Measurements from ENCODE around the gene CYP4F22.
"Not testable (repeated sequence)": the region's sequence is repeated elsewhere in the genome, so short reads cannot be mapped to it uniquely, and the experiment has no call there.

CYP4F22 gene

DNA sequence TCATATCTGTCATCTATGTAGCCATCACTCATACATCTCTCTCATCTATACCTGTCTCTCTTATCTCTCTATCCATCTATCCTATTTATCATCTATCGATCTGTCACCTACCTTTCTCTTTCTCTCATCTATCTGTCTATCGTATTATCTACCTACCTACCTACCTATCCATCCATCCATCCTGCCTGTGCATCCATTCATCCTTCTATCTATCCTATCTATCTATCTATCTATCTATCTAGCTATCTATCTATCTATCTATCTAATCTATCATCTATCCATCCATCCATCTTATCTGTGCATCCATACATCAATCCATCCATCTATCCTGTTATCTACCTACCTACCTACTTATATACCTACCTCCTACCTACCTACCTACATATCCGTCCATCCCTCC is 62.1 kb downstream of the CYP4F22 start:
- DNase-seq: no peak

DNA sequence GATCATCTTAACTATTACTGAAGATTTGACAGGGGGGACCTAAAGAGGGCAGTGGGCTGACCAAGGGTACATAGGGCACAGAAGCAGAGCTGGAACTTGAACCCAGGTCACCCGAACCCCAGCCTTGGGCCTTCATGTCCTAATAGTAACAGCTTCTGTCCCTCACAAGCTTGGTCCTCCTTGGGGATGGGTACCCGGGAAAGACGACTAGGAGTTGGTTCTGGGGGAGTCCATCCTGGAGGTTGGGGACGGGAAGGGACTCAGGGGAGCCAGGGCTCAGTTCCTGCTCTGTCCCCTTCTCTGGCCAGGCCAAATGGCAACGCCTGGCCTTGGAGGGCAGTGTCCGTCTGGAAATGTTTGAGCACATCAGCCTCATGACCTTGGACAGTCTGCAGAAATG is 67.1 kb downstream of the CYP4F22 start:
- DNase-seq: no peak

DNA sequence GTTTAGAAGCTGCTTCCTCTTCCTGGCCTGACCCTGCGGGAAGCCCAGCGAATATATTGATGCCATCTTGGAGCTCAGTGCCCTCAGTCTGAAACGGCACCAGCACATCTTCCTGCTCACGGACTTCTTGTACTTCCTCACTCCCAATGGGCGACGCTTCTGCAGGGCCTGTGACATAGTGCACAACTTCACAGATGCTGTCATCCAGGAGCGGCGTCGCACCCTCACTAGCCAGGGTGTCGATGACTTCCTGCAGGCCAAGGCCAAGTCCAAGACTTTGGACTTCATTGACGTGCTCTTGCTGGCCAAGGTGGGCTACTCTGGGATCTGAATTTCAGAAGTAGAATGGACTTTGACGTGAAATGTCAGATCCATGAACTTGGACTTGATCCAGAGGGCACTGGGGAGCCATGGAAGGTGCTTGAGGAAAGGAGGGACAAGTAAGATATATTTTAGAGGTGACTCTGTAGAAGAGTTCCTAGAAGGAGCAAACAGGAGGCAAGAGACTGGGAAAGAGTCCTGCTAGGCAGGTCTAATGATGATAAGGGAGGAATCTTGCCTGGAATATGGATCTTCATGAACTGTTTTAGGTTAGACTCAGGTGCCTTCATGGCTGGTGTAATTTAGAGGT is 68.3 kb downstream of the CYP4F22 start:
- no peak for DNase-seq

DNA sequence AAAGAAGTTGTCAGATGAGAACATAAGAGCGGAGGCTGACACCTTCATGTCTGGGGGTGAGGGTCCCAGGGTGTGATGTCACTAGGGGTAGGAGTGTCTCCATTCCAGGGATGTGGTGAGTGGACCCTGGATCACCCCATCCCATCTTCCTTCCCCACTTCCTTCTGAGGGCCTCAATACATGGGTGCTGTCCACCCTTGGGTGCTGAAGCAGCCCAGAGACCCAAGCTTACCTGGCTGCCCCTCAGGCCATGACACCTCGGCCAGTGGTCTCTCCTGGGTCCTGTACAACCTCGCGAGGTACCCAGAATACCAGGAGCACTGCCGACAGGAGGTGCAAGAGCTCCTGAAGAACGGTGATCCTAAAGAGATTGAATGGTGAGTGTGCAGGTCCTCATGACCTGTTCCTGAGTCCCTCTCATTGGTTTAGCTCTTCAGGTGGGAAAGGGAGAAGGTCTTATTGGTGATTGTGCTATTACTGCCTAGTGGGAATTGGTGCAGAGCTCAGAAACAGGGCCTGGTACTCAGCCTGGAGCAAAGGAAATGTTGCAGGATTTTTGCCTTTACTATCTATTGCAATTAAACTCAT is 69.0 kb downstream of the CYP4F22 start:
- no peak for DNase-seq

DNA sequence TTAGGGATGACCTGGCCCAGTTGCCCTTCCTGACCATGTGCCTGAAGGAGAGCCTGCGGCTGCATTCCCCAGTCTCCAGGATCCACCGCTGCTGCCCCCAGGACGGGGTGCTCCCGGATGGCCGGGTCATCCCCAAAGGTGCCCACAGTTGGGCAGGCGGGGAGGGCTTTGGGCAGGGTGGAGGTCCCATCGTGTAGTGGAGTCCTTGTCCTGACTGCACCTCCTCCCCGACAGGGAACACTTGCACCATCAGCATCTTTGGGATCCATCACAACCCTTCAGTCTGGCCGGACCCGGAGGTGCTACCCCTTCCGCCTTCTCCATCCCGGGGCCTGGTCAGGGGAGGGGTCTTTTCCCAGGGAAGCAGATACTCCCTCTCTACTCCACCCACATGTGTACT is 75.0 kb downstream of the CYP4F22 start:
- DNase-seq: no peak

DNA sequence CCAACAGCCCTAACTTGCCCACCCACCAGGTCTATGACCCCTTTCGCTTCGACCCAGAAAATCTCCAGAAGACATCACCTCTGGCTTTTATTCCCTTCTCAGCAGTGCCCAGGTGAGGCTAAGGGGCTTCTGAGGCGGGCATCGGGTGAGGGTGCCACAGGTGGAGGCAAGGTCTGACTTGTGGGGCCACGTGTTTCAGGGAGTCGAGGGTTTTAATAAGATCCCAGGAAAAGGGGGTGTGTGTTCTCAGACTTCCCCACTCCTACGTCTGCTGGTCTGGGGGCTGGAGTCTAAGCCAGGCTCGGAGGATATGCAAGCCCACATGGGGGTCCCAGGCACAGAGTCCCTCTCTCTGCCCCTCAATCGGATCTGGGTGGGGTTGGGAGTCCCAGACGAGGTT is 75.8 kb downstream of the CYP4F22 start:
- no peak for DNase-seq

DNA sequence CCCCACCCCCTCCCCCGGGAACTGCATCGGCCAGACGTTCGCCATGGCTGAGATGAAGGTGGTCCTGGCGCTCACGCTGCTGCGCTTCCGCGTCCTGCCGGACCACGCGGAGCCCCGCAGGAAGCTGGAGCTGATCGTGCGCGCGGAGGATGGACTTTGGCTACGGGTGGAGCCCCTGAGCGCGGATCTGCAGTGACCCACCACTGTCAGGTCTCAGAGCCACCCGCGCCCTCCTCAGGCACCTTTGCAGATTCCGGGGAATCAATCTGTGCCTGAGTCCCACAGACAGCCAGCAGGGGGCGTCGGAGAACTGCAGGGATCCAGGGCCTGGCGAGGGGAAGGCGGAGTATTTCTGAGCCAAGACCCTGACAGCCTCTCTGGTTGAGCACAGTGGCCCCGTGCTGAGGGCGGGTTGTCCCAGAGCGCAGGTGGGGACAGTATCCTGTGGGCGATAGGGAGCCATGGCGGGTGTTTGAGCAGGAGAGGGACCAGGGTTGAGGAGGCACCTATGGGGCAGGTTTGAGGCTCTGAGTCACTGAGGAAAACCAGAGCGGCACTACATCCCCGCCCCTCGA is 76.3 kb downstream of the CYP4F22 start:
- DNase-seq: peak in 53 of 58 donors; percentile 2 to 85 (median 34)

DNA sequence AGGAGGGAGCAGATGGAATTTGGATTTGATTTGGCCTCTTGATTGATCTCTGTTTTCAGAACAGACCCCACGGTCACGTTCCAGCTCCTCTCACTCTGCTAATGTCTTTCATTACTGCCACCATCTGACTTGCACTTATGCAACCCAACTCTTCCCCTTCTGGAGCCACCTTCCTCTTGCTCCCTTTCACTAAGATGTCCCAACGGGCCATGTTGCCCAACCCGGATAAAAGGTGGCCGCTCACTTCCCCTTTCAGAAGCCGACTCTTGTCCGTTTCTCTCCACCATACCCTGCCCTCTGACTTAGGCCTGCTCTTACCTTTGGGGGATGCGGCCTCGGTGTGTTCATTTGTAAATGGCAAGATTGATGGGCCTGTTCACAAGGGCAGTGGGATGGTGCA is 79.3 kb downstream of the CYP4F22 start:
- peak in 3 of 58 donors; percentile 0 to 40 (median 9) for DNase-seq

DNA sequence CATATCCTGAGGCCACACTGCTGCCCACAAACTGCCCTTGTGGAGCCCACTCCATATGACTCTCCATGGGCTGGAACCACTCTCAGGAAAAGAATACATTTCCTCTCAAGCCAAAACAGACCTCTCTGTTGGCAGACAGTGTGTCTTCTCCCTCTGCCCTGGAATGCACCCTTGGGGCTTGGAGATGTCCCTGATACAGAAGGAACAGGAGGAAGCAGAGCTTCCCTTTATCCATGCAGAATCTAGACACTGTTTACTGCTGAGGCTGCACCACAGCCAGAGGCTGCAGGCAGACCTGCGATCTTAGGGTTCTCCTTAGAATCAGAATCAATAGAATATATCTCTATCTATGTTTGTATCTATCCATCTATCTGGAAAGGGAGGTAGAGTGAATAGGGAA is 79.9 kb downstream of the CYP4F22 start:
- no peak for DNase-seq

DNA sequence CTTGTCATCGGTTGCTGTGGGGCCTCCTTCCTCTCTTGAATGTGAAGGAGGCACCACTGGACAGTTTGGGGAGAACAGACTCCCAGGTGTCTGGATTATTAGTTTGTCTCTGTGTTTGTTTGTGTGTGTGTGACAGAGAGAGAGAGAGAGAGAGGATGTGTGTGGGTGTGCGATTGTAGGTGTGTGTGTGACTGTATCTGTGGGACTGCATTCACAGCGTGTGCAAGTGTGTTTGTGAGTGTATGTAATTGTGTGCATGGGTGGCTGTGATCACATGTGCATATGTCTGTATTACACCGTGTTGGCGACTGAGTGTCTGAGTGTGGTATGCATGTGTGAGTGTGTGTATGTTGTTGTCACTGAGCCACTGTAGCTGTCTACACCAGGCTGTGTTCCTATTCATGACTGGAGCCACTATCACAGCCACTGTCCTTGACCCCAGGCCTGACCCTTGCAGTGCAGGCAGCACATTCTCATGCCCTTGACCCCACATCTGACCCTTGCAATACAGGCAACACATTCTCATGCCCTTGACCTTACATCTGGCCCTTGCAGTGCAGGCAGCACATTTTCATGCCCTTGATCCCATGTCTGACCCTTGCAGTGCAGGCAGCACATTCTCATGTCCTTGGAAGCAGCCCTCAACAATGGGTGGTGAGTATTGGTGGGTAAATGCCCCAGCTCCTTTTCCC is 81.6 kb downstream of the CYP4F22 start:
- DNase-seq: no peak

DNA sequence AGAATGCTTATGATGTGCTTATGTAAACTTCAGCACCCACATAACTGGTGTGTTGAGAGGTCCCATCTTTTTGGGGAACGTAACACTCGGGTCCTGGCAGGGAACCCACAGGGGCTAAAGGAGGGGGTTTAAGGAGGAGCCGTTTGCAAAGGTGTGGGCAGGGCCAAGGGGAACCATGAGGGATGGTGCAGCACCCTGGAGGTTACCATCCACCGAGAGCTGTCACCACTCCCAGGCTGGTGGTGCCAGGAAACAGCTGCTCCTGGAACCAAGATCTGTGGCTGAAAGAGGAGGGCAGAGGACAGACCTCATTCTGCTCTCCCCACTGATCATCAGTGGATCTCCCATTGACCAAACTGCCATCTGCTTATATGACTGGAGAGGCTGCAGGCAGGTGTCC is 83.5 kb downstream of the CYP4F22 start:
- no peak for DNase-seq

DNA sequence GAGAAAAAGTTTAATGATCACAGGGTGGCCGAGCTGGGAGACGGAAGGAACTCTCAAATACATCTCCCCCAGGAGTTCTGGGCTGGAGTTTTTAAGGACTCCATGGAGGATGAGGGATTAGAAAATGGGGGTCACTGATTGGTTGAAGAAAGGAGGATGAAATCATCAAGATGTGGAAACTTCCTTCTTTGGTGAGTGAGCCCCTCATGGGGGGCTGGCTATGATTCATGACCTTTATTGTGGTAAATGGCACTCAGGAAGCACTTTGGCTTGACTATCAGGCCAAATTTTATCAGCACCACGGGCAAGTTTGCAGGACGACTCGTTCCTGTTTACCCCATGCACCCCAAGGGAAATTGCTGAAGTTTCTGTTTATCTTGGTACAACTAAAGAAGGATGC is 84.2 kb downstream of the CYP4F22 start:
- not testable (repeated sequence) for DNase-seq

DNA sequence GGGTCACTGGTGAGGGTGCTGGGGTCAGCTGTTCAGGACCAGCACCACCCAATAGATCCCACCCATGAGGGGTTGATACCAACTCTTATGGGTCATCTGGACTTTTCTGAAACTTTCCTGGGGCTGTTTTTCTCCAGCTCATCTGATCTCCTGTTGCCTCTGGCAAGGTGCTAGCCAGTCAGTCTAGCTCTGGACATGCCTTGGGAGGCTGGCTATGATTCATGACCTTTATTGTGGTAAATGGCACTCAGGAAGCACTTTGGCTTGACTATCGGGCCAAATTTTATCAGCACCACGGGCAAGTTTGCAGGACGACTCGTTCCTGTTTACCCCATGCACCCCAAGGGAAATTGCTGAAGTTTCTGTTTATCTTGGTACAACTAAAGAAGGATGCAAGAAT is 85.4 kb downstream of the CYP4F22 start:
- not testable (repeated sequence) for DNase-seq

DNA sequence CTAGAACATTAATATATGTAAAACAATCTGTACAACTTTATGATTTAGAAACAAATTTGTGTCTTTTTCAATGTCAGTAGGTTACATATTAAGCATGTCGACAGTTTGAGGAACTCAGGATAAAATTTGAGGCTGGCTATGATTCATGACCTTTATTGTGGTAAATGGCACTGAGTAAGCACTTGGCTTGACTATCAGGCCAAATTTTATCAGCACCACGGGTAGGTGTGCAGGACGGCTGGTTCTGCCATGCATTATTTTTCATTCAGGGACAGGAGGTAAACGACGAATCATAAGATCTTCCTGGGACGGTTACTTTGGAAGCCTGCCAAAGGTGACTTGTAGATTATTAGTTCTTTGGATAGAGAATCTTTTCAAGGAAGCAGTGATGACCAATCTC is 86.7 kb downstream of the CYP4F22 start:
- DNase-seq: no peak

Measured in anterior cingulate cortex (tissue), 58 donors.